Left colon (tissue), 2 donors: ENCODE results near the gene CWC27. TPM values are rescaled to one million over a fixed set of nuclear protein-coding genes. Genes with fewer than 3 reads are reported as not detected.
"Not testable (repeated sequence)": the region's sequence is repeated elsewhere in the genome, so short reads cannot be mapped to it uniquely, and the experiment has no call there.

Source experiments
- ATAC-seq: fragments of 200-7000 bp; cut with Tn5 transposase; one replicate; pipeline ENCODE4 v1.9.1; 2020; ENCODE audit warnings: mild to moderate bottlenecking, moderate library complexity
- DNase-seq, 2 donors: peaks; one replicate each; pipeline ENCODE4 v3.0.0-alpha.2; 2020
- intact Hi-C, 2 donors: fragments of 100-400 bp; cut with DNase I in 1 of 2; cut with micrococcal nuclease in 1 of 2; formaldehyde crosslinking; loops; one replicate each; pipeline versions ENCODE4 v1.11.2 to v1.14.0; 2022; cut with DNase I, micrococcal nuclease
- total RNA-seq, 2 donors: library from RNA; stranded (reverse); fragmentation: NEBNext Ultra II Directional; extraction: Animal tissue kit (Norgen Biotek cat#: 25700); gene quantifications; one replicate each; pipeline ENCODE4 v1.2.1, GENCODE V29; 2021
- donor health status: DM: no; HTN: no; CAD: no.
- donor health status: DM: yes; HTN: yes; CAD: no.

Gene CWC27
- total RNA-seq, 2 donors from 2014 or later, result 13.5 to 14.0 TPM

DNA sequence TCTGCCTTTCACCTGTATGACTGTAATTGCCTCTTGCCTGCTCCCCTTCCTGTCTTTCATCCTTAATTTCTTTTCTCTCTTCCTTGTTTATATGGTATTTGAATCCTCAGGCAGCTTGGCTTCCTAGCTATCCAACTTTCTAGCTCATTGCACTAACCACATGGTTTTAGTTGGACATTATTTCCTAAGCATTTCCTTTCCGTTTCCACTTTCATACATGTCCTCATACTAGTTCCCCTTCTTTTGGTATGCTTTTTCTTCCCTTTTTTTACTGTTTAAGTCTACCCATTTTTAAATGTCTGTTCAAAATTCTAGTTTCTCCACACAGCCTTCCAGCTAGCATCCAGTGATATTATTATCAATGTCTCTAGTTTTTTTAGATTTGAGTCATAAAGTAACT is 6.6 kb downstream of the CWC27 start:
- no peak for ATAC-seq
- no peak for DNase-seq
- intact Hi-C loops, result no loop called here

DNA sequence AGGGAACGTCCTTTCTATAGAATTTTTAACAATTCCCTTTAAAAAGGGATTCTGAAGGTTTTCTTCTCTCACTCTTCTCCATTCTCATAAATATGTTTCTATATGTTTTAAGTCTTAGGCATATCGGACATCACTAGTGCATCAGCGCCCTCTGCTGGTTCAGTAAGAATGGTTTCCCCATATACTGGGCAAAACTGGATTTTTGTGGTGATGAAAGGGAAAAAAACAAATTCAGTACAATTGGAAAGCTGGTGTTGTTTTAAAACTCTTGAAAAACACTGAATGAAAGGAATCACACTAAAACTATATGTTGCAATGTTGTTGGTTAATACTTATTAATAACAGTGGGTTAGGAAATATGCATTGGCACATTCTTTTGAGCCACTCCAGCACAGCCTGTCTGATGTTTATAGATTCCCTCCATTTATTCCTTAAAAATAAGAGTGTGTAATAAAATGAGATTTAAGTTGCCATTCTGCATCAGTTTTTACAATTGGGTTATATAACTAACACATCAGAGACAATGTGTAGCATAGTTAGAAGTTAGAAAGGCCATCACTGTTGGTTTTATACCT is 15.8 kb downstream of the CWC27 start:
- peak; percentile 76 for ATAC-seq
- intact Hi-C loops, result loop anchor here in 1 of 2 donors (5.0 kb wide), 1 partner anchor 147 kb away; no protein-coding TSS in a partner anchor

DNA sequence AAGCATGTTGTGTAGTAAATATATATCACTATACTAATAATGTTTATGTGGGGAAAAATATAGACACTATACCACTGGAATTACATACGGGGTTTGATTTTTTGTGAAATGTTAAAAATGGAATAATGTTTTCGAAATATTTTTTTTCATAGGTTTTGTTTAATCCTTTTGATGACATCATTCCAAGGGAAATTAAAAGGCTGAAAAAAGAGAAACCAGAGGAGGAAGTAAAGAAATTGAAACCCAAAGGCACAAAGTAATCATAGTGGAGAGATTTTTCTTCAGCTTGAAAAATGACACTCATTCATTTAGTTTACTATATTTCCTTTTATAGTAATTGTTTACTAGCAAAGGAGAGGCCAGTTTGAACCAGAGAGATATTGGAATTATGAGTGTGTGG is 17.6 kb downstream of the CWC27 start:
- intact Hi-C loops, result no loop called here

More for the DNA sequence above, 15.8 kb downstream of the CWC27 start:
- peak; percentile 55 to 83 for DNase-seq

DNA sequence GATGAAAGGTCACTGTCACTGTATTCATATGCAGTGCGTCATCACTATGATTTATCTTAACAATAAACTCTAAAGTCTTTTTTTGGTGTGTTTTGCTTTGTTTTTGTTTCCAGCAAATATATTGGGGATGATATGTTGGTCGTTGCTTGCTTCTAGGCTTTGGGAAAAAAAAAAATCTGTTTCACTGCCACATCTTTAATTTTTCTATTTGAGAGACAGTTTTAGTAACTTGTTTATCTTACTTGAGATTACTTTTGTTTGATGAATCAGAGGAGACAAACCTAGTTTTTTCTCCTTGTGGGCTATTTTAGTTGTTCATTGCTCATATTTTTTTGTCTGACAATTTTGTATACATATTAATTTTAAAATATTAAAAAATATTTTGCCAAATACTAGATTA is 19.4 kb downstream of the CWC27 start:
- intact Hi-C loops, result no loop called here

More for the DNA sequence above, 17.6 kb downstream of the CWC27 start:
- no peak for ATAC-seq
- no peak for DNase-seq

DNA sequence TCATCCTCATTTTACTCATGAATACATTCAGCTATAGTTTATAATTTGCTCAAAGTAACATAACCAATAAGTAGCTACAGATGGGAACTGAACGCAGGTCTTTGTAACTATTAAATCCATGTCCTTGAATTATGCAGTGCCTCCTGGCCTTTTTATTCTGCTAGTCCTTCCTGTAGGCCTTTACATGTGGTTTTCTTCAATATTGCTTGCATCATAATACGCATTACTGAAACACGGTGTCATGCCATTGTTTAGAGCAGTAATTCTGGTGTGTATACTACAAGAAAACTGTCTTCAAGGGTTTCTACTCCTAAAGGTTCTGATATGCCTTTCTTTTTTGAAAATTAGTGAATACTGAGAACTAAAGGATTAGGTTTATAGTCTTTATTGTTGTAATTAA is 20.7 kb downstream of the CWC27 start:
- intact Hi-C loops, result no loop called here
- DNase-seq (no peak), ATAC-seq (no peak)

More for the DNA sequence above, 19.4 kb downstream of the CWC27 start:
- no peak for ATAC-seq
- DNase-seq, result no peak

DNA sequence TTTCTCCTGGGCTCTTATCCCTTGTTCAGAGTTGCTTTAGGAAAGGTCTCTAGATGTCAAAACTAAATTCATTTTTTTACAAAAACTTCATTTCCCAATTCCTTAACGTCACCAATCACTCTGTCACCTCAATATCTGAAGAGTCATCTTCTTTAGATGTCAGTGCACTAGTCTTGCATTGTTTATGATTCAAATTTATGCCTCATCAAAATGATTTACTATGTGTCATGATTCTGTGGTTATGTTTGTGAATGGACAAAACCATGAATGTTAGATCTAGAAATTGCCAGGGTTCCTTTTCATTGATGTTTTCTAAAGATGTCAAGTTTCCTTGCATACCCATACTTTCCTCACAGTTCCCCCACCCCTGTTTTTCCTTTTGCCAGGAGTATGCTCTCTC is 21.5 kb downstream of the CWC27 start:
- ATAC-seq (no peak), DNase-seq (no peak)
- intact Hi-C loops, result no loop called here

DNA sequence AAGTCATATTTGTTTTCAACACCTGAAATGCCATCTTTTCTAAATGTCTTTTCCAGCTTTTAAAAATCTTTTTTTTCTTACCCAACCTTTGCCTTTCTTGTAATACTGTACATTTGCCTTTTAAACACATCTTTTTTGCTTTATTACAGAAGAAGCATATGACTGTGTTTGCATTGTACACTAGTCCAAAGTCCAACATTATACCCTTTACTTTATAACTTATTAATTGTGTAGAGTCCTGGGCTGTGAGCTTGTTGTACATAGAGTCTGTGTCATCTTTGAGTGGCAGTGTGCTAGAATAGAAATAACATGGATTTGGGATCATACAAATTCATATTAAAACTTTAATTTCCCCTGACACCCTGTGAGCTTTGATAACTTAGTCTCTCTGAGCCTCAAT is 23.7 kb downstream of the CWC27 start:
- DNase-seq, result no peak
- intact Hi-C loops, result no loop called here
- peak; percentile 99 for ATAC-seq

DNA sequence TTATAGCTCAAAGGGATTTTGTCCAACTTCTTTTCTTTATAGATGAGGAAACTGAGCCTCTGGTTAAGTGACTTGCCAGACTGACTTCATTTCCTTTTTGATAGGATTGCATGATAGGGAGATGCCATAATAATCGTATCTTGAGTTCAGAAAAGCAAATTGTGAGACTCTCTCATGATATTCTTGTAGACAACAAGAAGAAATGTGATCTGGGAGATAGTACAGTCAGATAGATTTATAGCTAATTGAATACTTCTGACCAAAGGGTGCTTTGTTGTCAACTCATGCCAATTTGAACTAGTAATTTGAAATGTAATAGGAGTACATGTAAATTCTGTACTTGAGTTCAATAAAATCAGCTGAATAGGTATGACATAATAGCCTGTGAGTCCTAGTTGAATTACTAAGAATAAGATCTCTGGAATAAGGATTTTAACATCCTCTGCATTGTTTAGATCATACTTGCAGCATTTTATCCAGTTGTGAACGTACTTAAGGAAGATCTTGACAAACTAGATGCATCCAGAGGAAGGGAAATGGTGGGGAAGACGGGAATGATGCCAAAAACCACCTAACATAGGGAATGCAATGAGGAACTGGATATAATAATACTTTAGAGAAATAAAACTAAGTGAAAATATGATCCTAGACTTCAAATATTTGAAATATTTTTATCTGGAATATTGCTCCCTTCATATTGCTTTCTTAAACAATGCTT is 25.5 kb downstream of the CWC27 start:
- DNase-seq, result no peak
- ATAC-seq, result no peak
- intact Hi-C loops, result no loop called here

DNA sequence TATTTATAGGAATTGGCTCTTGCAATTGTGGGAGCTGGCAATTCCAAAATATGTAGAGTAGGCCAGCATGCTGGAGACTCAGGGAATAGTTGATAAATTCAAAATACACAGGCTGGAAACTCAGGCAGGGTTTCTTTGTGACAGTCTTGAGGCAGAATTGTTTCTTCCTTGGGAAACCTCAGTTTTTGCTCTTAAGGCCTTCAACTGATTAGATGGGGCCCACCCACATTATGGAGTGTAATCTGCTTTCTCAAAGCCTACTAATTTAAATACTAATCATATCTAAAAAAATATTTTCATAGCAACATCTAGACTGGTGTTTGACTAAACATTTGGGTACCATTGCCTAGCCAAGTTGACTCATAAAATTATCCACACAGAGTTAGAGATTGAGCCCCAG is 27.6 kb downstream of the CWC27 start:
- intact Hi-C loops, result no loop called here
- ATAC-seq (no peak), DNase-seq (no peak)

DNA sequence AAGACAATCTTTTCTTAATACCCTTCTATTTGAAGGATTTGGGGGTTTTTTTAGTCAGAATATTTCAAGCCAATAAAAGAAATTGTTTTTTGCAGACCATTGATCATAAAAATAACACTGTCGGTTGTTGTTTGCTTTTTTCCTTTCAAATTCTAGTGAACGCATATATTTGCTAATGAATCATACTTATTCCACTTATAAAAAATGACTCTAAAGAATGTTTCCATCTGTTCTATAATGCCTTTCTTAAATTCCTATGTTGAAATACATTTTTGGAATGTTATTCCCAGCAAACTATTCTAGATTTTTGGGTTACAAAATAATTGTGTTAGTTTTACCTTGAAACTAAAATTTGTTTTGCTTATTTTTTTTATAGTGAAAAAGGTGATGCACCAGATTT is 32.2 kb downstream of the CWC27 start:
- no peak for DNase-seq
- ATAC-seq, result no peak
- intact Hi-C loops, result no loop called here

DNA sequence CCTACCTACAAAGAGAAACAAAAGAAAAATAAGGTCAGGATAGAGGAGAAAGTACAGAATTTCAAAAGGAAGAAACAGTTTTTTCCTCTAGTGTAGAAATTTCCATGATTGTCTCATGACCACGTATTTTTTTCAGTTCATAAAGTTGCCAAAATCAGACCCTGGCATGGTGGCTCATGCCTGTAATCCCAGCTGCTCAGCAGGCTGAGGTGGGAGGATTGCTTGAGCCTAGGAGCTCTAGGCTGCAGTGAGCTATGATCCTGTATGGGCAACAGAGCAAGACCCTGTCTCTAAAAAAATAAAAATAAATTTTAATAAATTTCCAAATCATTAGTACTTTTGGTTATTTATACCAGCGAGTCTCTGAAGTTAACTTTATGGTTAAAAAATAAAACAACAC is 37.8 kb downstream of the CWC27 start:
- intact Hi-C loops, result no loop called here
- ATAC-seq, result no peak
- DNase-seq, result no peak

DNA sequence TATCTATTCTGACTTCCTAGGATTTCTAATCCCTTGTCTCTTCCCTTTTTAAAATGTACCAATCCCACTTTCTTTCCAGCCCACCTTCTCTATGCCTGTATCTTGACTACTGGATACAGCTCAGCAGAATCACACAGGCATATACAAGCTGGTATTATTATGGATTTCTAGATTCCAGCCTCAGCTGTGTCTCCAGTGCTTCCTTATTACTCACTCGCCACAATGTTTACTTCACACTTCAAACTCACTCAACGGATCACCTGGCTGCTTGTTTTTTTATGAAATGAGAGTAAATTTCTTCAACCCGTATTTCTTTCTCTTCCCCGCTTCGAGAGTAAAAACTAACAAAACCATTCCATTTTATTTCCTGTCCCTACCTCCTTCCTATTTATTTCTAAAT is 38.8 kb downstream of the CWC27 start:
- DNase-seq, result no peak
- intact Hi-C loops, result no loop called here
- ATAC-seq, result peak; percentile 99

DNA sequence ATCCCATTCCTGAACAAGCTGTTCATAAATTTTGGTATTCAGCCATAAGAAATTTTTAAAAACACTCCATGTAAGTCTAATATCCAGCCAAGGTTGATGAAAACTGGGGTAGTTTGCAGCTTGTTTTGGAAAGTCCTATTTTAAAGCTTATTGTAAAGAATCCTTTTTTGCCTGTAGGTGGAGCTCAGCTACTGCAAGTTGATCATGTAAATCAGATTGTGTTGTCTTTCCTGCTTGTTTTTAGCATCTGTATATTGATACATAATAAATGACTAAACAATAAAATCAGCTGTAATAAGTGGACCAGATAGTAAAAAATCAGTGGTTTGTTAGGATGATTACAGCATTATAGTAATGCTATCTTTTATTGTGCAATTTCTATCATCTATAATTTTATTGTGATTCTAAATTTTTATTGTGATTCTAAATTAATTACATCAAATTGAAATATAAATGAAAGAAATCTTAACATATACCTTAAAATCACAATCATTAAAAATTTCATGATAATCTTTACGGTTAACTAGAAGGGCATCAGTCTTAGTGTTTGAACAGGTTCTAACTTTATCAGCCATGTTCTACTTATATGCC is 42.4 kb downstream of the CWC27 start:
- intact Hi-C loops, result loop anchor here in 1 of 2 donors (10.0 kb wide), 1 partner anchor 674 kb away; the partner anchor contains the start of gene ADAMTS6
- ATAC-seq (peak; percentile 53), DNase-seq (no peak)

DNA sequence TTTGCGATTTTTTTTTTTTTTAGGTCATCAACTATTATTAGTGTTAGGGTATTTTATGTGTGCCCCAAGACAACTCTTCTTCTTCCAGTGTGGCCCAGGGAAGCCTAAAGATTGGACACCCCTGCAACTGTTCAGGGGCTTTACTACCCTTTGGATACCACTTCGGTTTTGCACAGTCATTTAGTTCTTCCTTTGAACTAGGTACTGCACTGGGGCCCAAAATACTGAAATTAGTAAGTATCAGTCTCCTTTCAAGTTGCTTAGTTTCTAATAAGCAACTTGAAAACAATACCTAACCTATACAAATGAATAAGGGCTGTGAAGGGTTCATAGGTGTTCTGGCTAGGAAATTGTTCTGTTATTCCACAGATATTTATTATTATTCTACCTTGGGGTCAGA is 45.3 kb downstream of the CWC27 start:
- no peak for DNase-seq
- no peak for ATAC-seq

DNA sequence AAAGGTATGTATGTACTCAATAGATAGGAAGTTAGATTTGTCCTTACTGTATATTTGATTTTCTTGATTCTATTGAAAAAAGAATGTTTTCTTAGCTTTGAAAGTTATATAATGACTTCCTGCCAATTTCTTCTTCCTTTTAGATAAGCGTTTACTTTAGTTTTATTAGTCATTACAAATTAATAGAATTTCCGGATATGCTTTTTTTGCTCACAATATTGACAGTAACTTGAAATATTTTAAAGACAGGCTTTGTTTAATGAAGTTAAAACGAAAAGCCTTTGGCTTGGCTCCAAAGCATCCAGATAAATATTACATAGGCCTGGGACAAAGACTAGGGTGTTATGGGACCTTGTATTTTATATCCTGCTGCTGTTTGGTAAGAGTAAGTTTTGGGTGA is 49.5 kb downstream of the CWC27 start:
- ATAC-seq, result no peak
- DNase-seq, result no peak
- intact Hi-C loops, result loop anchor here in 1 of 2 donors (10.0 kb wide), 1 partner anchor 667 kb away; the partner anchor contains the start of gene ADAMTS6

More for the DNA sequence above, 45.3 kb downstream of the CWC27 start:
- intact Hi-C loops, result loop anchor here in 1 of 2 donors (10.0 kb wide), 1 partner anchor 671 kb away; the partner anchor contains the start of gene ADAMTS6

DNA sequence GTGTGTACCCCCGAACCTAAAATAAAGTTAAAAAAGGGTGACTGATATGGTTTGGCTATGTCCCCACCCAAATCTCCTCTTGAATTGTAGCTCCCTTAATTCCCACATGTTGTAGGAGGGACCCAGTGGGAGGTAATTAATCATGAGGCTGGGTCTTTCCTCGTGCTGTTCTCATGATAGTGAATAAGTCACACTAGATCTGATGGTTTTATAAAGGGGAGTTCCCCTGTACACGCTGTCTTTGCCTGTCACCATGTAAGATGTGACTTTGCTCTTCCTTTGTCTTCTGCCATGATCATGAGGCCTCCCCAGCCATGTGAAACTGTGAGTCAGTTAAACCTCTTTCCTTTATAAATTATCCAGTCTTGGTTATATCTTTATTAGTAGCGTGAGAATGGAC is 50.6 kb downstream of the CWC27 start:
- not testable (repeated sequence) for DNase-seq, ATAC-seq
- intact Hi-C loops, result loop anchor here in 1 of 2 donors (10.0 kb wide), 1 partner anchor 665 kb away; the partner anchor contains the start of gene ADAMTS6

DNA sequence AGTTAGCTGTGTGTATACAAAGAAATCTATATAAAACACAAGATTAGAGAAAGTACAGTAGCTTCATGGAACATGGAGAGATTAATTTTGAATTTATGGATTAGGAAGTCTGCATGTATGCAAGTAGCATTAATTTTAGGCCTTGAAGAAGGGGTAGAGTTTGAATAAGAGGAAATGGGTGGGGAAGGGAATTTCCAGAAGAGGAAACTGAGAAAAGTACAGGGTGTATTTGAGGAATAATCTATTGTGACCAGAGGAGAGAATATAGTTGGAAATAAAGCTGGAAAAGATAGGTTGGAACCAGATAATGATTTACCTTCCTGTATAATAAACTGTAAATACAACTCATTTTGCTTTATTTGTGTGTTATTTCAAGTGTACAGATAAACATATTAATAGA is 53.6 kb downstream of the CWC27 start:
- ATAC-seq (no peak), DNase-seq (no peak)
- intact Hi-C loops, result no loop called here

DNA sequence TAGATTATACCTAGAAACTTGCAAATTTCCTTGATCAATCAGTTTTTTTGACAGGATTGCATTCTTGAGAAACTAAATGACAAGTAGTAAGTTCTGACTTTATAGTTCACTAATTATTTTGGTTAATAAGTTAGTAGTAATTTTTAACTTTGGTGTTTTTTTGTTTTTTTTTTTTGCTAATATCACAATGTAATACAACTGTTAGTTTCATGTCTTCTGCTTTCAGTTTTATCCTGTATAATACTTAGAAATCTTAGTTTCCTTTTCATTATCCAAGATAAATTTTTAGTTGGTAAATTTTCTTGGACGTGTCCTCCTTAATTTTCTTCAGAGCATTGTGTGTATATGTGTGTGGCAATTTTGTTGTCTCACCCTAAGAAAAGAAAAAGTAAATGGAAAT is 57.8 kb downstream of the CWC27 start:
- ATAC-seq (no peak), DNase-seq (no peak)
- intact Hi-C loops, result no loop called here

DNA sequence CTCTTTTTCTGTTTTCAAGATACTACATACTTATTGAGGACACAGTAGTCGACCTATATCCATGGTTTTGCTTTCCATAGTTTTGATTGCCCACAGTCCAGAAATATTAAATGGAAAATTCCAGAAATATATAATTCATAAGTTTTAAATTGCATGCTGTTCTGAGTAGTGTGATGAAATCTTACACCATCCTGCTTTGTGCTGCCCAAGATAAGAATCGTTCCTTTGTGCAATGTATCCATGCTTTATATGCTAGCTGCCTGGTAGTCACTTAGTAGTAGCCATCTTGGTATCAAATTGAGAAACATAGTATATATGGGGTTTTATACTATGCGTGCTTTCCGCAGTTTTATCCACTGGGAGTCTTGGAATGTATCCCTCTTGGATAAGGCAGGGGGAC is 59.0 kb downstream of the CWC27 start:
- no peak for DNase-seq
- no peak for ATAC-seq
- intact Hi-C loops, result no loop called here

DNA sequence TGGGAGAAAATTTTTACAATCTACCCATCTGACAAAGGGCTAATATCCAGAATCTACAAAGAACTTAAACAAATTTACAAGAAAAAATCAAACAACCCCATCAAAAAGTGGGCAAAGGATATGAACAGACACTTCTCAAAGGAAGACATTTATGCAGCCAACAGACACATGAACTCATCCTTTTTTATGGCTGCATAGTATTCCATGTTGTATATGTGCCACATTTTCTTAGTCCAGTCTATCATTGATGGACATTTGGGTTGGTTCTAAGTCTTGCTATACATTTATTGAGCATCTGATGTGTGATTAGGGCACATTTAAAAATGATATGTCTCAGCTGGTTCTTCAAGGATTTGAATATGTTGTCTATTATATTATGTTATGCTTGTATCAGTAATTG is 61.9 kb downstream of the CWC27 start:
- intact Hi-C loops, ATAC-seq: not testable (repeated sequence)

More for the DNA sequence above, 61.9 kb downstream of the CWC27 start:
- not testable (repeated sequence) for DNase-seq
